GM21576 (cell line): ENCODE results near the gene INSIG1.

Source experiments
- ATAC-seq: cut with Tn5 transposase; IDR thresholded peaks from one replicate; pipeline ENCODE4 v1.9.1; 2021; ENCODE audit warnings: mild to moderate bottlenecking, moderate library complexity; ENCODE audit not compliant: unreplicated experiment

INSIG1 gene

DNA sequence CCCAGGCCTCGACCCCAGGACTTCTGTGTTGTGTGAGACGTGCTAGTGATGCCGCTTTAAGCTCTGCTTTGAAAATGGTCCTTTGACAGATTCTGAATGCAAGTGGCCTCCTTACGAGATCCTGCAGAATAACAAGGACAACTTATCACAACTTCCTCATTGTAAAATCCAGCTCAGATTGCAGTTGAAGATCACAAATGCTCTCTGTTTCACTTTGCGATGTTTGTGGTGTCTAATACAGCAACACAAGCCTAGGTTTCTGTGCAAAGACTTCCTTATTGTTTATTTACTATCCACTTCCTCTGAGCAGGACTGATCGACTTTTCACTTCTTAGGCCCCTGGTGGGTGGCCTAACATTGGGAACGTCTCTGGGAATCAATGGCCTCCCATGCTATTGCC, 31.7 kb upstream of the INSIG1 start:
- no peak for ATAC-seq

DNA sequence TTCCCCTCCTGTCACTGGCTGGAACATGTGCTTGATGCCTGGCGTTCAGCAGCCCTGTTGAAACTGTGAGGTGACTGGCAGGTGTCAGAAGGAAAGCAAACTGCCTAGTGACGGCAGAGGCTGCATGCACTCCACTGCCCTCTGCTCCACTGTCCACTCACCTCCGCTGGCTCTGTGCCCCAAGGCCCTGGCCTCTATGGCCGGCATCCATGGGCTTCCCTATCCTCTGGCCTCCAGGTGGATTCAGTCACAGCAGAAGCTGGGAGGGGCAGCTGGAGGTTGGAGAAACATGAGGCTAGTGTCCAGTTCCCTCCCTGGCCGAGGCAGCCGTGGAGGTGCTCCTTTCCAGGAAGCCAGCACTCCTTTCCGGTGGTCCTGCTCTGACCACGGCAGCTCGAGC, 31.2 kb upstream of the INSIG1 start:
- no peak for ATAC-seq

DNA sequence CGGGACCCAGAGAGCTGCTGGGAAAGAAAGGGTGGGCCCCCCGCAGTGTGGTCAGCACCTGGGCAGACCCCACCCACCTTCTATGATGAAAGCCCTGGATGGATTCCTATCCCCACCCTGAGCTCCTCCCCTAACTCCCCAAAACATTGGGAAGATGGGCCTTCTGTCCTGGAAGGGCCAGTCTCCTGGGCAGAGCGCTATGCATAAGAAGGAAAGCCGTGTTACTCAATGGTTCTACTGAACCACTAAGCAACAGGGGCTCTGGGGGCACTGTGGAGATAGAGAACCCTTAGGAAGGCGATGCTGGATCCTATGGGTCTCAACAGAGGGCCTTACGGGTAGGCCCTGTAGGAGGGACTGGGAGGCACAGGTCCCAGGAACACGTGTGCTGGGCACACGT, 30.7 kb upstream of the INSIG1 start:
- ATAC-seq = no peak

DNA sequence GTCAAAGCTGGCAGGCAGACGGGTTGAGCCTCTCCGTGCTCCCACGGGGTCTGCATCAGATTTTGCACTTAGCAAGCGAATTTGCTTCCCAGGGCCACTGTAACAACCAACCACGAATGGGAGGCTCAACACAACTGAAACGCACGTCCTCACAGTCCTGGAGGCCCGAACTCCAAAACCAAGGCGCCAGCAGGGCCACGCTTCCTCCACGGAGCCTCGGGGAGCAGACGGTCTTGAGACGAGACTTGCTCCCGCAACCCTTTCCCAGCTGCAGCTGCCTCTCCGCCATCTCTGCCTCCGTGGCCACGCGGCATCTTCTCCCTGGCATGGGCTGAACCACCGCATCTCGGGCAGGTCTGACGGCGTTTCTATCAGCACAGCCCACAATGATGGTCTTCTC, 30.2 kb upstream of the INSIG1 start:
- no peak for ATAC-seq

DNA sequence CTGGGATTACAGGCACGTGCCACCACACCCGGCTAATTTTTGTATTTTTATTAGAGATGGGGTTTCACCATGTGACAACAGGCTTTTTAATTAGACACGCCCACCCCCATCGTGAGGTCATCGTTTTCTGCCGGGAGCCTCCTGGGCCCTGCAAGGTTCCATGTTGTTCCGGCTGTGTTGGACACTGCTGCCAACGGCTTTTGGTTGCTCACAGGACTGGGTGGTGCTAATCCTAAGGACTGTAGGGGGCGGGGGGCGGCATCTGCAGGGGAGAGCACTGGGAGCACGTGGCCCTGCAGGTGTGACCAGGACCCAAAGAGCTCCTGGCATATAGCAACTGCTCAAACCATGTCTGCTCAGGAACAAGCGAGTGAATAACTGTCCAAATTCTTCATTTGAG, 29.5 kb upstream of the INSIG1 start:
- no peak for ATAC-seq

DNA sequence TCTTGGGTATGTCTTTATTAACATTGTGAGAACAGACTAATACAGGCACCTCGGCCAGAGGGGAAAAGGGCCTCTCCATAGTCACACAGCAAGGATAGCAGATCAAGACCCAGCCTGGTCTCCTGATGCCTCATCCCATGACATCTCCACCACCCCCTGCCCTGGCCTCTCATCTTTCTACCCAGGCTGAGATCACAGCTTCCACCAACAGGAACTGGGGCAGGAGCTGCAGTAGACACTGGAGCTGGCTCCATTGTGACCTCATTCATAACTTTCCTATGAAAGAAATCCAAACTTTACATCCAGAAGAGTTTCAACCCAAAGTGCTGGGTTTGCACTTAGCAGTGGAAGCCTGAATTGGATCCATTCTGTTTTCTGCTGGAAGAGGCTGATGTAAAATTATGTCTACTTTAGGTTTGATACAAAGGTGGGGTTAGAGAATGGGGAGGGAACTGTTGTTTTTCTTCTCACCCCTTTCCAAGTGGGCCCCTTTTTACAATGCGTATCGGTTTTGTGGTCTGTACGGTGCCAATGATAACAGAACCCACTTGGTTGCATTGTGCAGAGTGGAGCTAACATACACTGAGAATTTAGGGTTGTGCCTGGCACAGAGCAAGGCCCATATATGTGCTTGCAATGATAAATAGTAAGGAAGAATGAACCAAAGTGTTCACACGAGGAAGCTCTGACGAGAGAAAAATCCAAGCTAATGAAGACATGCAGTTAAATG, 28.6 kb upstream of the INSIG1 start:
- ATAC-seq = no peak

DNA sequence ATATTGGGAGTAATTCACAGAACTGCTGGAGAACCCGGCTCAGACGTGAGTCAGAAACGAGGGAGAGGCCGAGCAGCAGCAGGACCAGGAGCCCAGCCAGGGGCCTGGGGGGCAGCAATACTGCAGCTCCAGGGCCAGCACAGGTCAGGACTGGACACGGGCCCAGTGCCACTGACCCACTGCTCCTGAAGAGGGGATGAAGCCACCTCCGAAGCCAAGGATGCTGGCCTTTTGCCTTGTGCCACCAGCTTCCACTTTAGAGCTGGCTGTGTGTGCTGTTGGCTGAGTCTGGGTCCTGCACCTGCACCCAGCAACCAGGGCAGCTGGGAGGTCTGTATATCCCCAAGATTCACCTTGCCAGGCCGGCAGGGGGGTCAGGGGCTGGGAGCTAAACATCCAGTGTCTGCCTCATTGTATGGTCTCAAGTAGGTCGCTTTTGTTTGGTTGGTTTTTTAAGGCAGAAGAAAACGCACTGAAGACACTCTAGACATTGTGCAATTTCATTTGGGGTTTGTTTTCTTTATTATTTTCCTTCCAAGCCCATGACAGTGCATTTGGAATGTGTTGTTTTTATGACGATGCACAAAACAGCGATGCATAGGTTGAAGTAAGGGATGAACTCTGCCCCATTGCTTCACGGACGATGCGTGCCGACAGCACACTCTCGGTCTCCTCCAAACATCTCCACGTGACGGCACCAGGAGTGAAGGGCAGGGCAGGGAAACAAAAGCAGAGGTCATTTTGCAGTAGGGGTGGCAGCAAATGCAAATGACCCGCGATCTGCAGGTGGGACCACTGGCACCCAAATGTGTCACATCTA, 27.7 kb upstream of the INSIG1 start:
- ATAC-seq = no peak

DNA sequence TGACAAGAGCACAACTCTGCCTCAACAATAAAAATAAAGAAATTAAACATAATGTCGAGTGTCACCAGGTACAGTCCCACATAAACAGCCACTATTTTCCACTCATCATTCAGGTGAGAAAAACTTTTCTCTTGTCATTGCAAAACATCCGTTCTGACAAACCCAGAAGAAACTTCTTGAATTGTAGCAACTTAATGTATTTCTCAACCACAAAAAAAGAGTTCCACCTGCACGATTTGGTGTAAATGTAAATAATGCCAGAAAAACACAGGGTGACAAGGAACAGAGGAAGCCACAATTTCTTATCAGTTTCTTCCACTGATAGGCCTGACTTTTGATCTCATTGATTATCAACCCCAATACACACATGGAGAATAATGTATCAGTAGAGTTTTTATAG, 26.8 kb upstream of the INSIG1 start:
- ATAC-seq = no peak

DNA sequence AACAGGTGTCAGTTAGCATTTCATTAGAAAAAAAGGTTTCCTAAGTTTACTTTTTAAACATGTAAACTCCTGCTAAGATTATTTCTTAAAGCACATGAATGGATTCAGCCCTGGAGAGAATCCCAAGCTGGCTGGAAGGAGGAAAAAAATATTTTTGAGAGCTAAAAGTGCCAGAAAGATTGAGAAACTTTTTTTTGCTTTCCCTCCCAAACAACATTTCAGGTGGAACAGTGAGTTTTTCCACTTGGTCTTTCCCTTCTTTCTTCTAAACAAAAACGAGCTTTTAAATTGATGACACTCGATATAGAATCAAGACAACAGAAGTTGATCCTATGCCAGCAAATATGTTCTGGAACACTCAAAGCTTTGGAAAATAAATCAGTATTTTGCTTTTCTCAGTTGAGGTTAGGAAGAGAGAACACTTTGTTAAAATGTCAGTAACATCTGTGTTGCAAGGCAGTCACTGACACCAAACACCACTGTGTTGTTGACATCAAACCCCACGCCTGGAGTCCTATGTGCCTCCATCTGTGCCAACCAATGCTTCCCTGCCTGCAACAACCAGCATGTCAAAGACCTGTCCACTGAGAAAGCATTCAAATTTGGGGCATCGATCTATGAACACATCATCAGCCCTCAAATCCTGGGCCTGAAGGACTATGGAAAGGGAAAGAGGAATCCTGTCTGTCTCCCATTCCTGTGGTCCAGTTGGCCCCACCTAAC, 22.9 kb upstream of the INSIG1 start:
- ATAC-seq = no peak

DNA sequence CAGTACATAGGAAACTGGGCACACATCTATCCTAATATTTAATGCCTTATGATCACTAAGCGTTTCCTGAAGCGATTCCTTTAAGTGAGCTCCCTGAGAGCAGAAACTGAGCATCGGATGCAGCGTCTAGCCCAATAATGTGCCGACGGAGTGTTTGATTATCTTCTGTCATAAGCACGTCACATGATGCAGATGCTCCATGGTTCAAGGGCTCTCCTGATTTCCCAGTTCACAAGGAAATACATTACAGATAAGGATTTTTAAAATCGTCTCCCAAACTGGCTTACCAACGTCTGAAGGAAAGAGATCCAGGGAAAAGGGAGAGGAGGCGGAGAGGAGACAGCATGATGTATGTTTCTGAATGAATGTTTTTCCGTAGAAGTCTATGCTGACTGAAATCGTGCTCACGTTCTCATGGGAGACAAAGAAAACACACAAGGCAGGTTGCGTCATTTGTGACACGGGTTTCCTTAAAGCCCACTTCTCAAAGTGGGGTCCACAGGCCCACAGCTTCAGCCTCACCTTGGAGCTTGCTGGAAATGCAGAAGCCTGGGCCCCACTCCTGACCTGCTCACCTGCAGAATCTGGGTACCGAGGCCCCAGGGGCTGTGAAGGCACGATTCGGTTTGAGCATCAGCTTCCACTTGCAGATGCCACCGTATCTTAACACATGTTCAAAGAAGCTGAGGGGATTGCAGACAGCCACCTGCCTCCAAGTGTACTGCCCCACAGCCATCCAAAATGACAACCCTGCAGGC, 21.5 kb upstream of the INSIG1 start:
- ATAC-seq = no peak

DNA sequence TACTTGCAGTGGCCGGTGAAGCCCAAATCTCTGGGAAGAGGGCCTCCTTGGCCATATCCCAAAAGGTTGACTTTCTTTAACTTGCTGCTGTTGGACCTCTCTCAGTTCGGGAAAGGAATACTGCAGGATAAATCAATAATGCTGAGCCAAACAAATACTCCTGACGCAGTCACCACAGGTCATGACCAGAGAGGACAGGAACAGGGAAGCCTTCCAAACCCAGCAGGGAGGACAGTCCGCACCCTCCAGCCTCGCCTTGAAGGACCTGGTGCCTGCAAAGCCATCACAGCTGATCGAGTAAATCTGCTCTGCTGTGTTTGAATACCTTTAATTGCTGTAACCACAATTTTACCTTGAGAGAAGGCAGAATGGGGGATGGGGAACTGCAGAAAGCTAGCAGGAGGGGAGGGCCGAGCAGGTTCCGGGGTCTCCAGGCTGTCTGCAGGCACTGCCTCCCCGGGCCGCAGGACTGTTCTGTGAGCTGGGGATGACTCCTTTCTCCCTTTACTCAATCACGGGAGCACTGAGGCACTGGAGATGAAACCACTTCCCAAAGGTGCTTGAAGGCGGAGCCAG, 20.8 kb upstream of the INSIG1 start:
- ATAC-seq = no peak

DNA sequence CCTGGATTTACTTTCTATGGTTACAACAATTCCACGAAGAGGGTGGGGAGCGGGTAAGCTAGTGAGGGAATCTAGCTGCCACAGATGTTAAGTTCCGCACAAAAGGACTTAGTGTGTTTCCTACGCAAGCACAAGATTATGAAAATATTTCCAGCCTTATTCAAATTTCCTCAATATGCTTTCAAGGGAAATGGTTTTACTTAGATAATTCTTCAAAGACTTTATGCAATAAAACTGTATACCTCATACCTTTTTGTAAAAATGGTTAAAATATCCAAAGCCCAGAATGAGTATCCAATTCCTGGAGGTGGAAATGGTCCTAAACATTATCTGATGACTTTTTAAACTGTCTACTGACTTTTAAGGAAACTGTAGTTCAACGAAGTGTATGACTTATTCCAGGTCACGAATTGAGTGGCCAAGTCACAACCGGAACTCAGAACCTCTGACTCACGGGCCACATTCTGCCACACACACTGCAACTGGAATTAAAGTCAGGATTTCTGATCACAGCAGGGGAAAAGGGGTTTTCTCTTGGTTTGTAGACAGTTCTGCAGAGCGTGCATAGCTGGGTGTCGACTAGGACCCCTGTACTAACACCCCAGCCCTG, 20.2 kb upstream of the INSIG1 start:
- ATAC-seq = no peak

DNA sequence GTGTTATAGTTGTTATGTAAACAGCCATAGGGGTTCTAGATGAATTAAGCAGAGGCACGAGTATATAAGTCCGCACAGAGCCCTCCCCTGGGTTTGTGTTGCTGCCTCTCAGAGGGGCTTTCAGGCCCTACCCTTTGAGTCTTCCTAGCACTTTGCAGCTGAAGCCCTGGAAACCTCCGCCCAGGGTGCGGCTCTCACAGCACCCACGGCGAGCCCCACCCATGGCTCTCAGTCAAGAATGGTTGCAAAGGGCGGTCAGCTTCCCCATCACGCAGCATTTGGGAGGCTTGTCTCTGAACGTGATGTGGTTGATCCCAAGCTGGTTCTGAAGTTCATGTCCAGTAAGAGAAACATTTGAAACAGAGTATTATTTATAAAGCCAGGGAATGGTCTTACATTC, 18.8 kb upstream of the INSIG1 start:
- no peak for ATAC-seq

DNA sequence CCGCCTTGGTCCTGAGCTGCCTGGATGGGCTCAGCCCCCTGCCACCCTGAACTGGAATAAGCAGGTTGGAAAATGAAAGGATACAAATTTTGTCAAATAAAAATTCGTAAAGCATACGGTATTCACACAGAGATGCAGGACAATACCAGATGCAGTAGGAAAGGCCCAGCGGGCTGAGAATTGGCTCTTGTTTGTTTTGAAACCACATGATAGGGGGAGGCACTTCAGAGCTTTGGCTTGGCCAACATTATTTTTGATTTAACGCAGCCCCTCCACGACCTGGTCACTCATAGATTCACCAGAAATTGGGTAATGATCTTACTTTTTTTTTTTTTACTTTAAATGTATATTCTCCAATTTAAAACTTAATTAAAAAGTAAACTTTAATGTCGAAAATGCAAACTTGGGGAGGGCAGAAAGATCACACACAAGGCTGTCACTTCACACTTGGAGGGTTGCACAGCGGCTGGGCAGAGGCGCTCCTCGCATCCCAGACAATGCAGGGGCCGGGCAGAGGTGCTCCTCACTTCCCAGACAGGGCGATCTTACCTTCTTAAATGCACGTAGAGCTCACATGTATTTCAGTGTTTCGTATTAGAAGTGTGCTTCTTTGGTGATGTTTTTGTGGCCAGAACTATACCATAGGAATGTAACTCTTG, 17.8 kb upstream of the INSIG1 start:
- no peak for ATAC-seq

DNA sequence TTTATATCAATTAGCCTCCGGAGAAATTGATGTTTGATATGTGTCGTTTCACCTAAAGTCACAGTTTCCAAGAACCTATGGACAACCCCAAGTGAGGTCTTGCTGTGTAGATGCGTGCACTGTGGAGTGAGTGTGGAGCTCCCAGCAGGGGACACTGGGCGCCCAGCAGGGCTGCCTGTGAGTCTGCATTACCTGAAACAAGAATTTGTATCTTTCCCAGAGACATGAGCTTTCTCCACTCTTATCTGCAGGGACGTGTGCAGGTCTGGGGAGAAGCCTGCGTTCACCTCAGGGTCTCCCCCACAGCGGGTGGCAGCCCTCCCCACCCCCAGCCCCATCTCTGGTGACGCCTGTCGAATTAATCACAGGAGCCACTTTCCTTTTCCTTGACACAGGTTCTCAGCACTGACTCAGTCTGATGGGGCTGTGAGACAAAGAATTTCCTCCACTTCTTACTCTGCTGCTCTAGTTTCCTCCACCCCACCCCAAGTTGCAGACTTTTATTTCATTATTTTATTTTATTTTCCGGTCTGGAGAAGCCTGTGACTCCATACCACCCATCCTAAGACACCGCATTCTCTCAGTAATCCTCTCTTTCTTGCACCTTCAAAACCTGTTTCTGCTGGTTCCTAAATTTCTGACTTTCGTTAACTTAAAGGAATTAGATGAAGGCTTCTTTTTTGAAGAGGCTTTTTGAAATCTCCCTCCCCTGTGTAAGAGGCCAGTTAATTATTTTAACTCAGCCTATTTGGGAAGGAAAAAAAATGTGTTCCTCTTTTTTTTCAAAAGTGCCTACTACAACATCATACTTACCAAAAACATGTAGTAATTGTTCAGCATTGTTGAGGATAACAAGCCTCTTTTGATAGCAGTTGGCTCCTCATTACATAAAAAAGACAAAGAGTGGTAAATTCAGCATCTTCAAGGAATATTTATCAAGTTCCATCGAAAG, 17.0 kb upstream of the INSIG1 start:
- ATAC-seq = no peak

DNA sequence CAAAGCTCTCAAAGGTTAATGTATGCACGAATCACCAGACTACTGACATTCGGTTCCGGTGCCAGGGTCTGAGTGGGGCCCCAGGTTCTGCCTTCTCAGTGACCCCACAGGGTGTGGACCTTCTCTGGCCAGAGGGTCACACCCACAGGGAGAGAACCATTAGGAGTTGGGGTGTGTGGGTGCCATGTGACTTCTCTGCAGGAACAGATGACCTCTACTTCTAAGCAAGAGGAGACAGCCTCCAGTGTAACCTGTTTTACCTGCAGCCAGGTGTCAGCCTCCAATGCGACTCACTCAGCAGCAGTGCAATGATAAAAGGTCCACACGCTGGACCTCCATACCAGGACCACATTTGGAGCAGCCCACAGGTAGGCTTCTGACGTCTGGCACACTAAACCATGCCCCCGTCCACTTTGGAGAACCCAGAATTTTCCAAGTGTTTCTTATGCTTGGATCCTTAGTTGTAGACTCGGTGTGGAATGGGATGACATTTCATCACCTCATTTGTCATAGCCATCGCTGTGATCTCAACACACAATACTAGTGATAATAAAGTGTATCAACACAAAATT, 16.2 kb upstream of the INSIG1 start:
- no peak for ATAC-seq

DNA sequence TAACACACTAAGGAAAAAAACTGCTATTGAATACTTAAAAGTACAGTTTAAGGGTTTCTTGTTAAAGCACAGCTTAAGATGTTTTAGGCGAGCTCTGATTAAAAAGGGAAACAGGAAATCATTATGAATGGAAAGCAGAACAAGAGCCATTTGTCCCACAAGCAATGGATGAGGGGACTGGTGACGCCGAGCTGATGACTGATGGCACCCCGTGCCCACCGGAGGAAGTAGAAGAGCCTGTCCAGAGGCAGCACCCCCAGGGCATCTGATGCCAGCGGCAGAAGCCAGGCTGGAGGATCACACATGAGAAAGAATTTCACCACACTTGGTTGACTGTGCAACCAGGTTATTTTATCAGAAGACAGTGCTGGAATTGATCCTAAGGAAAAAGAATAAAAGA, 15.0 kb upstream of the INSIG1 start:
- ATAC-seq = no peak

DNA sequence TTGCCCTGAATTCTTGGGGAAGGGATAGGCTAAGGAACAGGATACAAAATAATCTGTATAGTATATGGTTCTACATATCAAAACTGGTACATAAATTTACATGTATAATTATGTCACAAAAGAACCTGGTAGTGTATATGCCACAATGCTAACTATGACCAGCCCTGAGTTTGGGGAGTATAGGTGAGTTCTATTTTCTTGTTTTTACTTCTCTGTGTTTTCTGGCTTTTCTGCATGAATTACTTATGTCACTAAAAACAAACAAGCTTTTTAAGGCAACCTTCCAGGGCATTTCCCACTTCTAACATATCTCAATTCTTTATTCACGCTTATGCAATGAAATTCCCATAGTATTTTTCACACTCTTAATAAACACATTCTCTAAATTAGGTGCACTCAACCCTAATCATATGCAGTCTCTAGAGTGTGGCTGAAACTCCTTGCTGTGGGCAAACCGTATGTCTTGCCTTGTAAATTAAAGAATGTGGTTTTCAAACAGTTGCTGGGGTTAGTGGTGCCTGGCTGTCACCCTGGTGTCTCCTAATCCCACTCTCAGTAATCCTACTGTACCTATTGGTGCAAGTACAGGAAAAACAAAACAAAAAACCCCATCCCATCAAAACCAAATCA, 14.0 kb upstream of the INSIG1 start:
- peak; percentile 92 for ATAC-seq
